HG03354 (cell line): ENCODE data around the gene CMTM8.
"Not testable (repeated sequence)": the region's sequence is repeated elsewhere in the genome, so short reads cannot be mapped to it uniquely, and the experiment has no call there.

Experiments used
- ATAC-seq: cut with Tn5 transposase; IDR thresholded peaks from one replicate; pipeline ENCODE4 v1.9.1; 2021; ENCODE audit warnings: mild to moderate bottlenecking; ENCODE audit not compliant: unreplicated experiment, poor library complexity, severe bottlenecking

Gene CMTM8

GRCh38 chr3:32360493-32360827 is 122.0 kb downstream of the CMTM8 start:
- no peak for ATAC-seq

GRCh38 chr3:32366638-32367397 is 128.3 kb downstream of the CMTM8 start:
- no peak for ATAC-seq

- ATAC-seq: no peak
Measured at GRCh38 chr3:32367442-32367841, 129.0 kb downstream of the CMTM8 start.

DNA sequence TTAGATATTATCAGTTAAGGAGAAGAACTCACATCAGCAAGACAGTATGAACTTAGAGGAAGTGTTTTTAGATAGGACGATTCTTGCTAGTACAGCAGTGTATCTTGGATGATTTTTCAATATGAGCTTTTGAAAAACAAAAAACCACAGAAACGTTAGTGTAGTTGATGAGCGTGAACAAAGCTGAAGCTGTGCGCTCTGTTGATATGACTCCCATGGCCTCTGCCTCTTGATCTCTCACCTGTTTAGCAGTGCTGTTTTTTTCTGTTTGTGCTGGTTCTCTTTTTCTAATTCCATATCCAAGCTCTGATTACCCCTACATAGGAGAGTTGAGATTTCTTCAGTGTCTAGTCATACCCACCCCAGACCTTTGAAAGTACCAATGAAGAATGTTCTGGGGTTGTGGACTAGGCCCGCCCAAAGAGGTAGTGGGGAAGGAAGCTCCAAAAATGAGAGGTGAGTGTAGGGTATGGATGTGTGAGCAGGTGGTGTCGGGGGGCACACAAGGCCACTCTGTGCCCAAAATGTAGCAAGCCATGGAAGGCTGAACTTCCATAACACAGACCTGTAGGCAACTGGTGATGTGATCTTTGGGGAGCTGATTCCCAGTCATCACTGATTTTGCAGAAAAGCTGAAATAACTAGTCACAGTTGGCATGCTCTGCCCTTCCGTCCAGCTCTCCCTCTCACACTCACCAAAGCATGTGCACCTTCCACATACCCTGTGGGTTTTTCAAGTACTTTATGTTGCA is 133.2 kb downstream of the CMTM8 start:
- no peak for ATAC-seq

DNA sequence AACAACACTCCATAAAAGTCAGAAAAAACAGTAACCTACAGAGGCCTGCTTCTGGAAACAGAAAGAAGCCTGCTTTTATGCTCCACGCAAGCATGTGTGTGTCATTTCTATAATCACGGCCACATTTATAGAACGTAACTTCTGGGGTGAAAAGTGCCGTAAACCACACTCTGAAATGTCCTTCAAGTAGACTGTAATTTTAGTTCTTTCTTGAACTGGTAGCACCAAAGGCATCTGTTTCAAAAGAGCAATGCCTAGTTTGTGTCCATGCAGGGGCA is 133.7 kb downstream of the CMTM8 start:
- no peak for ATAC-seq

DNA sequence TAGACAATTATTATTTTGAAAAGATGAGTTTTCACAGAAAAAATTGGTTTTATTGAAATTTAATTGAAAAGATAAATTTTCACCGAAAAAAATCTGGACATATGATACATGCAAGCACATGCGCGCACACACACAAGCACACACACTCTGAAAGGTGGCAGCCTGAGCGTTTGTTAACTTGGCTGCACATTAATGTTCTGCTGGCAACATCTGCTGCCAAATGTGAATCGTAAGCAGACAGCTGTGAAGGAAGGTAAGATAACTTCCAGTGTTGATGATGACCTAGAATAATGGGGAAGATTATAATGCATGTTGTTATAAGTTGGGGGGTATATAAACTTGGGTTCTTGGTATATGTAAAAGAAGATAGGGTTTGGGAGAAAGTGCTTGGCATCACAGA is 134.8 kb downstream of the CMTM8 start:
- ATAC-seq: no peak

DNA sequence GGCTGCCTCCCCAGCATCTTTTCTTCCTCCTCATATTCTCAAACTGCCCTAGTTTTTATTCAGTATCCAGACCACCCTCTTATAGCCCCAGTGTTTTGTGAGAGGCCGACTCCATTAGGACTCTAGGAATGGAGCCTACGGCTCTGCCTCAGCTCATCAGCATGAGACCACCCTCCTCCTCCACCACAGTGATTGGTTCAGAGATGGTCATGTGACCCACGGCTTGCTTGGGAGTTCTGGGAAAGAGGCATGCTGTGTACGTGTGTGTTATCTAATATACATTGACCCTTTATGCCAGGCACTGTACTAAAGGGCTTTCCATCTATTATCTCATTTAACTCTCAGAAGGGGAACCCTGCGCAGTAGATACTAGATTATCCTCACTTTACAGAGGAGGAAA is 135.4 kb downstream of the CMTM8 start:
- ATAC-seq: no peak

GRCh38 chr3:32374788-32375595 is 136.5 kb downstream of the CMTM8 start:
- ATAC-seq: peak; percentile 77

GRCh38 chr3:32375596-32375930 is 137.1 kb downstream of the CMTM8 start:
- ATAC-seq: no peak

DNA sequence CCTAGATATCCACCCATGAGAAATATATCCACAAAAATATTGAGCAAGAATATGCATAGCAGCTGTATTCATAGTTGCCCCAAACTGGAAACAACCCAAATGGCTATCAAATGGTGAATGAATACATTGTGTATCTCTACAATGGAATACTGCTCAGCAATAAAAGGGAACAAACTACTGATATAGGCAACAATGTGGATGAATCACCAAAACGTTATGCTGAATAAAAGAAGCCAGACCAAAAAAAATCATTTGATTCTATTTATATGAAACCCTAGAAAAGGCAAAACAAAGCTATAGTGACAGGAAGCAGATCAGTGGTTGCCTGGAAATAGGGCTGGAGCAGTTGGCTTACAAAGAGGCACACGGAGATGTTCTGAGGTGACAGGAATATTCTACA is 137.6 kb downstream of the CMTM8 start:
- no peak for ATAC-seq

GRCh38 chr3:32379831-32380500 is 141.5 kb downstream of the CMTM8 start:
- no peak for ATAC-seq

GRCh38 chr3:32381922-32382321 is 143.4 kb downstream of the CMTM8 start:
- no peak for ATAC-seq

DNA sequence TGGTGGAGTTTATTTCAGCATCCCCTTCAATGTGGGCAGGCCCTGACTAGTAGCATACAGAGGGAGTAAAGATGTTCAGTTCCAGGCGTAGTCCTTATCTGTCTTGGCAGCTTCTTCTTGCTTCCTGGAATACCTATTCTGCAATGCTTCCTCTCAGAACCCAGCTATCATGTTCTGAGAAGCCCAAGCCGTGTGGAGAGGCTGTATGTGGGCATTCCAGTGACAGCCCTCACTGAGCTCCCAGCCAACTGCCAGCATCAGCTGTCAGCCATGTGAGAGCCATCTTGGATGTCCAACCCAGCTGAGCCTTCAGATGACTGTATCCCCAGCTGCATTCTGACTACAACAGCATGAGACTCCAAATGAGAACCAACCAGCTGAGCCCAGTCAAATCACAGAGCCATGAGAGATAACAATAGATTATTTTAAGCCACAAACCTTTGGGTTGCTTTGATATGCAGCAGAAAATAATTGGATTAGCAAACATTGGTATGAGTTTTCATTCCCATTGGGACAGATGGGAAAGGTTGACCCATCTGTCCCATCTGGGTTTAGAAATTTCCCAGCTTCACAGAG is 144.7 kb downstream of the CMTM8 start:
- ATAC-seq: no peak

DNA sequence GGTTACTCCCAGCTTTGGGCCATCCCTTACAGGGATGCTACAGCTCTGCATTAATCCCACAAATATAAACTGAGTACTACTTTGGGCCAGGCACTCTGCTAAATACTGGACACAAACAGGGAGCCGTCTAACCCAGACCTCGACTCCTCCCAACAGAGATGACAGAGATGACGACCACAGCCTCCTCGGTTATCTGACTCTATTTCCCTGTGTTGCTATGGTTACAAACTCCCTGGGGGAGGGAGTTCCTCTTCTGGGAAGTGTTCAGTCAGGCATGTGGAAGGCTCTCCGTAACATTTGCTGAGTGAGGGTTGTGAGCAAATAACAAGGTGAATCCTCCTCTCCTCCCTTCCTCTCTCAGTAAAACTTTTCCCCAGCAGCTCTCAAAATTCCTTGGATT is 146.5 kb downstream of the CMTM8 start:
- no peak for ATAC-seq

GRCh38 chr3:32387512-32387911 is 149.0 kb downstream of the CMTM8 start:
- ATAC-seq: no peak

DNA sequence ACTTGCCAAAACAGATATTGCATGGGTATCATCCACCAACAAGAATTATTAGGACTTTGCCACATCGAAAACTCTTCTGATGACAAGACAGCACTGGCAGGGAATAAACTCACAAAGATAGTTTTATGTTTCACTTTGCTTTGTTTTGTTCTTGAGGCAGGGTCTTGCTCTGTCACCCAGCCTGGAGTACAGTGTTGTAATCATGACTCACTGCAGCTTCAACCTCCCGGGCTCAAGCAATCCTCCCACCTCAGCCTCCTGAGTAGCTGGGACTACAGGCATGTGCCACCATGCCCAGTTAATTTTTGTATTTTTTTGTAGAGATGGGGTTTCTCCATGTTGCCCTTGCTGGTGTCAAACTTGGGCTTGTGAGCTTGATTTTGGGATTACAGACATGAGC is 151.1 kb downstream of the CMTM8 start:
- ATAC-seq: not testable (repeated sequence)

DNA sequence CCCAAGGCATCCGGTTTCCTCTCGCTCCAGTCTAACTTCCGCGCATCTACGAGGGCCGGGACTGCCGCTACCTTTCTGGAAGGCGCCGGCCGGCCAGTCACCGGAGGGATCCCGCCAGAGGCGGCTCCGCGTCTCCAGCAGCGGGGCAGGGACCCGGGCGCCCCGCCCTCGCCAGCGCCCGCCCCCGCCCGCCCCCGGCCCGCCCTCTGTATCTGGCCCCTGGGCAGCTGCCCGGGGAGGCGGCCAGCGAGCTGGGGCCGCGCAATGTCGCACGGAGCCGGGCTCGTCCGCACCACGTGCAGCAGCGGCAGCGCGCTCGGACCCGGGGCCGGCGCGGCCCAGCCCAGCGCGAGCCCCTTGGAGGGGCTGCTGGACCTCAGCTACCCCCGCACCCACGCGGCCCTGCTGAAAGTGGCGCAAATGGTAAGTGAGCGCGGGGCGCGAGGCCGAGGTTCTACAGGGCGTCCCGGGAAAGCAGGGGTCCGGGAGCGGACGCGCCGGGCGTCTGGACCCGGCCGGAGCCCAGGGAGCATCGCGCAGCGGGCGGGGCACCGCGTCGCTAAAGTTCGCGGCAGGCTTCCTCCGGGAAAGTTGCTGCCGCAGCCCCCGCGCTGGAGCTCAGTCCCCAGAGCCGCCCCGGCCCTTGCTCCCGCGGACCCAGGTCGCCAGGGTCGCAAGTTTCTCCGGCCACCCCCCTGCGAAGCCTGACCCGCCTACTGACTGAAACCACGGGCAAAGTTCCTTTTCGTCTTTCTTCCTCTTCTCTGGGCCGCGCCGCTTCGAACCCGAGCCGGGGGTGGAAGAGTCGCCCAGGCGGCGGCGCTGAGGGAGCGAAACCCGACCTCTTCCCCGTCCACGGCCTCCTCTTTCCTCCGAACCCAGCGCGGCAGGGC is 153.4 kb downstream of the CMTM8 start, which contains the start of gene CMTM7:
Gene CMTM7 (plus strand): TSS at position 211 of the 893 bp plus-strand sequence. CDS start 54 bp downstream, at position 265.
- peak; percentile 33 for ATAC-seq

DNA sequence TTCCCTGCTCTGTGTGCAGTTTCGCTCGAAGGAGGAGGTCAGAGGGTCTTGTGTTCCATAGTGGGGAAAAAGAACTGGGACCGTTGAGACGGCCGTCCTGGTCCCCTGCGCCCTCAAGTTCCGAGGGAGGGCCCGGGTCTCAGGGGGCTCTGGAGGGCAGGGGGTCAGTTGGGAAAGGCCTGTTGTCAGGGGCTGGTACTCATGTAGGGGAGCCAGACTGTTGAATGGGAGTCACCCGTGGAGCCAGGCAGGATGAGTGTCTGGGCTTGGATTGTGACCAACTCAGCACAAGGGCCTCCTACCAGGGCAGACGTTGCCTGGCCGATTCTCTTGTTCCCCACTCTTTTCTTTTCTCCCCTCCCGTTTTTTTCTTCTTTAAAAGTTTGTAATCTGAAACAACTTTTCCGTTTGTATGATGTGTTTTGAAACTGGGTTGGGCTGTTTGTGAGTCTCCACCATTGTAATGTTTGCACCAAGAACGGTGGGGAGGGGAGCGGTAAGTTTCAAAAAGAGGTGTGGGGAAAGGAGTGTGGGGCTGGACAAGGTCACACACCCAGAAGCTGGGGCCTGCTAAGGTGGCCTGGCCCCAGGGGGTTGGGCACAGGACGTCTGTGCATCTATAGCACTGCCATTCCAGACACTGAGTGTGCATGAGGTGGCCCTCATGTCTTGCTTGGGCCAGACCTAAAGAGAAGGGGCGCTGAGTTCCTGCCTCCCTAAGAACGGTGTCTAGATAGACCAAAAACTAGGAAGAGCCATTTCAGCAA is 154.2 kb downstream of the CMTM8 start:
- peak; percentile 15 for ATAC-seq
